Hippocampal formation (tissue), 2 donors: ENCODE results near the gene LENEP.

ENCODE experiments used
- DNase-seq, 2 donors: peaks; one replicate each; lab custom pipeline; 2025; lab: John Stamatoyannopoulos, UW

Gene LENEP

DNA sequence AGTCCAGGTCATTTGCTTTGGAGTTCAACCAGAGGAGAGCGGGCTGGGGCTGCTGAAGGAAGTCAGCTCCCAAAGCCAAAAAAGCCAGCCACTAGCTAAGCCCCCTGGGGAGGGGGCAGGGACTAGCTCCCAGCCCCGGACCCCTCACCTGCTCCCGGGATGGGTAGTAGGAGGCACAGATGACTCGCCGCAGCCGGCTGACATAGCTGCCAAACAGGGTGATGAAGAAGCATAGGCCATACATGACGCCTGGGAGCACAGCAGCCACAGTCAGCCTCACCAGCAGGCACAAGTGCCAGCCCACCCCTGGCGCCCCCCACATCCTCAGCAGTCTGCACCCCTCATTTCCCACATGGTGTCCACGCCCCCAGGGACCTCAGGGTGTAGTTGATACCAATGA is 32.8 kb downstream of the LENEP start:
- DNase-seq, result no peak

DNA sequence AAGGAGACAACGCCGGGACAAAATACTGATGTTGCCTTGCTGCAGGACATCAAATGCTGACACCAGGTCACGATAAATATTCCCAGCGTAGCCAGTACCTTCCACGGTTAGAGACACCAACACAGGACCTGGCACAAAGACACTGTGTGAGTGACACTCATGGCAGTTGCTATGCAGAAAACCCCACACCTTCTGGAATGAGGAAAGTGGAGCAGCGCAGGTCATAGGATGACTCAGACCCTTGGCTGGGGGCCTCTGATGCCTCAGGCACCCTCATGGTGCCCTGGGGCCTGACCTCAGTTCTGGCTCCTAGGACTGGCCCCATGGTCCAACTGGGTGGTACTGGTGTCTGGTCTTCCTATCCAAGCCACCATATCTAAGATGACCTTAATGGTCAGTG is 33.2 kb downstream of the LENEP start:
- DNase-seq, result no peak

DNA sequence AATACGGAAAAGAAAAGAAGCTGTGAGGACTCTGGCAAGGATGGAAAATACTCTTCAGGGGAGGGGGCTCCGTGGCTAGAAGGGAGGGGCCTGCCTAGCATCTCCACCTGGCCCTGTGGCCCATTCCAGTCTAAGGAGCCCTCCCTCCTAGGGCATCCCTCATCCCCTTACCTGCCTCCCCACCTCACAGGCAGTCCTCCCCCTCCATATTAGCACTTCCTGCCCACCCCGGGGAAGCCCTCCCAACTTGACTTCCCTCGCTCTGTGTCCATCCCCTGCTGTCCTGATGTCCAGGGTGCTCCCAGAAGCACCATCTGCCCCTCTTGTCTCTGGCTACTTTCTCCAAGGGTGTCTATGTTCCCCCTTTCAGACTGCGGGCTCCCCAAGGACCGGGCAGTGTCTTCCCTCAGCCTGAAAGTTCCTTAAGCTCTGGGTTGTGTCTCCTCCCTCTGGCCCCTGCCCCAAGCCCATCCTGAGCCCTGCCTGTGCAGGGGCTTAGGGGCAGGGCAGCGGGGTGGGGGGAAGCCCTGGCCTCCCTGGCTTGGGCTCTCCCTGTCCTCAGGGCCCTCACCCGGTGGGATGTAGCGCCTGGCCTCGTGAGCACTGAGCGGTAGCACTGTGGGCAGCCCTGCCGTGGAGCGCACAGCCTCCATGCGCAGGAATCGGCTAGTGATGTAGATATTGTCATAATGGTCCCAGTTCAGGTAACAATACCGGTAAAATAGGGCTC is 36.3 kb downstream of the LENEP start:
- DNase-seq, result no peak

DNA sequence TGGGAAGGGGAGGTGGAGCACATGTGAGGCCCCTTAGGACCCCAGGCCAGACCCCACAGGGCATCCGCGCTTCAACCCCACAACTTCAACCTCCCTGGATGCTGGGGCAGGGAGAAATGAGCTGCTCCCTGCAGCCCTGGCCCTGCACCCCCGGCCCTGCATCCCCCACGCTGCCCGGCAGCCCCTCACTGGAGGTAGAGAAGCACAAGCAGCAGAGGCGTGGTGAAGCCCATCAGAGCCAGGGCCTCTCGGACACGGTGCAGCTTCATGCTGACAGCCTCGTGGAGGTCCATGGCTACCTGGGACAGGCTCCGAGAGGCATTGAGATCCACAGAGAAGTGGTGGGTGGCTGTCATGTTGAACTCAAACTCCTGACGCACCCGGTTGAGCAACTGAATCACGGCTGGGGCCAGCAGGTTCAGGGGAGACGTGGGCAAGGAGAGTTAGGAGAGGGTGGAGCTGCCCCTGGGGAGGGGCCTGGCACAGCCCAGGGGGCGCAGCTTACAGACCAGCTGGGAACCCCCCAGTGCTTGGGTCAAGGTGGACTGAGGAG is 36.9 kb downstream of the LENEP start:
- no peak for DNase-seq

DNA sequence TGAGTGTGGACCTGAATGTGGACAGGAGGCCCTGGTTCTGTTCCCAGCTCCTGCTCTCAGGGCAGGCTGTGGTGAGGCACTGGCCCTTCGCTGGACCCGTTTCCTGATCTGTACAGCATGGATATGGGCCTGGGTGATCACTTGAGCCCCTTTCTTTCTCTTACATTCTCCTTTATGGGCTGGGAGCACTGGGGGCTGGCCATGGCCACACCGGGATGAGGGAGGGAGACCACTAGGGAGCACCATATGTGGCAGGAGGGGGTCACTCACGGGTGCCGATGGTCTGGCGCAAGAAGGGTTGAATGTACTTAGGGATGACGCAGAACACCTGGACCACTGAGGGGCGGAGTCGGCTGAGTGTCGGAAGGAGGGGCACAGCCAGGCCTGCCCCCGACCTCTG is 37.5 kb downstream of the LENEP start:
- no peak for DNase-seq

DNA sequence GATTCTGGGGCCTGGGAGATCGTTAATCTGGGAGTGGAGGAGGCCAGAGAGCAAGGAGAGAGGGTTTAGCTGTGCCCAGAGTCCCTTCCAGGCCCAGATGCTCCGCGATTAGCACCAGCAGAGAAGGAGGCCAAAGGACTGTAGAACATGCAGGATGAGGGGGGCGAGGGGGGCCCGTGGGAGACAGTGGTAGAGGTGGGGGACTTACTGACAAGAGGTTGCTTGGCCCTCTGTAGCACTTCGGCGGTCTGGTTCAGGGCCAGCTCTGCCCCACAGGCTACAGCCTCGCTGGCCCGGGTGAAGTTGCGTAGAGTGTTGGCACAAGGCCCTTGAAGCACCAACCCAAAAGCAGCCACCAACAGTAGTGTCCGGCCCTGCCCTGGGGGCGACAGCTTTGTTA is 39.5 kb downstream of the LENEP start:
- no peak for DNase-seq

DNA sequence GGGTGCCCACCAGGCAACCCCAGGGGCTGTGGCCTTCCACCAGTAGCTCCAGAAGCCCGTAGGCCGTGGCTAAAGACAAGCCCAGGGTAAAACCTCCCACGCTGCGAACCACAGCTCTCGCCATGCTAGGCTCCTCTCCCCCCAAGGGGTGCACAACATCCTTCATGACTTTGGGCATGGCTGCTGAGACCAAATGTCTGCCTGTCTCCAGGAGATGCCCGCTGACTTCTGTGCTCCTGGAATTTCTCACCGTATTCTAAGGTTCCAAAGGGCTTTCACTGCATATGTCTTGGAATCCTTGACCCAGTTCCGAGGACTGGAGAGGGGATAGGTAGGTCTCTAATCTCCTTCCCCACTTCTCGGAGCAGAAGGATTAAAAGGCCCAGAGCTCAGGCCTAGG is 40.1 kb downstream of the LENEP start, which contains the start of the genes DCST1 and DCST2:
DCST1 (plus strand) TSS at position 301 of the 400 bp plus-strand sequence. CDS start 213 bp downstream, outside the sequence.
DCST2 (minus strand) TSS at position 258 of the 400 bp plus-strand sequence; CDS start at position 178, 80 bp downstream.
- DNase-seq, result no peak

DNA sequence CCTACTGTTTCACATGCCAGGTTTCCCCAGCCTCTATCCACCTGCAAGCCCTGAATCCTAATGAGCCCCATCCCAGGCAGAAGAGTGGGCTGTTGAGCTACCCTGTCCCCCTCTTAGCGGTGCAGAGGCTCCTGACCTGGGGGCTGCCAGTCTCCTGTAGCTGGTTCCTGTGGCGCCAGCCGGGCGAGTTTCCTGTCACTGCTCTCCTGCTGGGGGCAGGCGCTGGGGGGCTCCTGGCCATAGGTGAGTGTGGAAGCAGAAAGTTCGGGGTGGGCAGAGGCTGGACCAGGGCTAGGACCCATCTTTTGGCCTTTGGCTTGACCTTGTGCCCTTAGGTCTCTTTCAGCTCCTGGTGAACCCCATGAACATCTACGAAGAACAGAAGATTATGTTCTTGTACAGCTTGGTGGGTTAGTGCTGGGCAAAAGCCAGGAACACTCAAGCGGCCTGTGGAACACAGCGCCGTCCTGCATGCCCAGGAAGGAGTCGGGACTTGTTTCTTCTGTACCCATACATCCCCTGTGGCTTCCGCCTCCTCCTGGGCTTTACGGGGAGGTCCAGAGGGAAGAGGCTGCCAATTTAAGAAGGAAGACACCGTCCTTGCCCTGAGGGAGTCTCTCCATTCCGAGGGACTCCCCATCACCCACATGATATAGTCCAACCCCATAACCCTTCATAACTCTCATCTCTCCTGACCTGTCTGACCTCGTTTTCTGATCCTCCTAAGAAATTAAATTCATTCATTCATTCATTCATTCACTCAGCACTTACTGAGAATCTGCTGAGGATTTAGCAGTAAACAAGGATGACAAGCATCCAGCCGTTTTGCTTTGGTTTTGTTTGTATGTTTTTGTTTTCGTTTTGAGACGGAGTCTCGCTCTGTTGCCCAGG is 41.2 kb downstream of the LENEP start:
- DNase-seq, result no peak

DNA sequence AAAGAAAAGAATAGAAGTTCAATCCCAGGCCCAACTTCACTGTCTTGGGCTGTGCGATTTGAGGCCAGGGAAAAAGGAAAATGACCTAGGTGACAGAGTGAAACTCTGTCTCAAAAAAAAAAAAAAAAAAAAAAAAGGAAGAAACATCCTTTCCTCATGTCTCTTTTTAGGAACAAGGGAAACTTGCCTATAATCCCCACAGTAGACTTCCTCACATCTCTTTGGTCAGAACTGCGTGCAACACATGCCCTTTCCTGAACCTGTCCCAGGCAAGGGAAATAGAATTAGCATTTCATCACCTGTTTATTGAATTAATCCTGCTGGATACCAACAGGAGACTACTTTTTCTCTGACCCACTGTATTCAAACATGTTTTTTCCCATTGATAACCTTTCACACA is 42.5 kb downstream of the LENEP start:
- DNase-seq, result no peak

DNA sequence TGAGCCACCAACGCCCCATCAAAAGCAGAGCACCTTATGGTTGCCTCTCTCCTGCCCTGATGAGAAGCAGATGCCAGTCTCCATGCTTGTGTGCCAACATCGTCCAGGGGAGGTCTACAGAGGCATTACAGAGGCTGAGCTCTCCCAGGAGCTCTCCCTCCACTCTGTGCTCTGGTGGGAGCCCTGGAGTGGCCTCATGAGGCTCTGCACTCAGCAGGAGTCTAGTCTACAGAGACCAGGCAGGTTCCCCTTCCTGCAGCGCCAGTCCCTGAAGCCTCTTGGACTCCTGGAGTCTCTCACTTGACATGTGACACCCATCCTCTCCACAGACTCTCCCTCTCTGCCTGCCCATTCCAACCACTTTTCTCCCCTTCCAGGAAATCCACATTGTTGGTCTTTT is 43.7 kb downstream of the LENEP start:
- no peak for DNase-seq

DNA sequence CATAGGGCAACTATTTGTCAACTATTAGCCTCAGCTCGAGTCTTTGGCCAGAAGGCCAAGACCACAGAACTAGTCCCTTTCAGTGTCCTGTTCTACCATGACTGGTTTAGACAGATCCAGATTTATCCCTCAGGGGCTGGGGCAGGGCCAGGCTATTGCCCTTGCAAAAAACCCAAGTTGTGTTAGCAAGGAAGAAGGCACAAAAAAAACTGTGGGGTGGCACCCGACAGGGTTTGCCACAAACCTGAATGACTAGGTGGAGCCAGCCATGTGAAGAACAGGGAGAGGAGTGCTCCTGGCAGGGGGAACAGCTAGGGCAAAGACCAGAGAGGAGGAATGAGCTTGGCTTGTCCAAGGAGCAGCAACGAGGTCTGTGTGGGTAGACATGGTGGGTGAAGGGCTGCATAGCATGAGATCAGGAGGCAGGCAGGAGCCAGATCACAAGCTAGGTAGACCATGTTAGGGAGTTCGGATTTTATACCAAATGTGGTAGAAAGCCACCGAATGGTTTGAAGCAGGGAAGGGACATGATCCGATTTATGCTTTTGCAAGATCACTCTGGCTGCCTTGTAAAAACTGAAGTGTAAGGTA is 44.6 kb downstream of the LENEP start:
- no peak for DNase-seq

DNA sequence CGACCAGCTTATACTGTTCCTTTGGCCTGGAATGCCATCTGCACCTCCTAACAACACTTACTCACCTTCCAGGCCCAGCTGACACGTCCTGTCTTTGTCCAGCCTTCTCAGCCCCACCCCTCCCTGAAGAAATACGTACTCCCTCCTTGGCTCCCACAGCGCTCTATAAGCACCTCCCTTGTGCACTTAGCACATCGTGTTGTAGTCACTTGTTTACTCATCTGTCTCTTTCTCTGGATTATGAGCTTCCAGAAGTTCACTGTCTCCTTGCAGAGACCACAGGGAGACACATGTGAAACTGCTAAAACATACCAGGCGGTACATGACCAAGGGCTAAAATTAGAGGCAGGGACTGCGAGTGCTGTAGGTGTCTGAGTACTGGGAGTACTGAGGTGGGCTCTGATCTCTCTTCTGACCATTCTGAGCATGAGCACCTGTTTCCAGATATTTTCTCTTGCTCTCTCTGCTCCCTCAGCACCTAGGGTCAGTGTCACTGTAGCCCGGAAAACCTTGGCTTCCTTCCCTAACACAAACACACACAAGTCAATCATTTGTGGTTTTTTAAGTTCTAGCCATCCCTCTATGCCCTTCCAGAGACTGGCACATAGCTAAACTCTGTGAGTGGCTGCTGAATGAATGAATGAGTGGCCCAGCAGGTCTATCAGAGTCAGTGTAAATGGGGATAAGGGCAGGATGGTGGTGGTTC is 45.4 kb downstream of the LENEP start:
- DNase-seq, result no peak

DNA sequence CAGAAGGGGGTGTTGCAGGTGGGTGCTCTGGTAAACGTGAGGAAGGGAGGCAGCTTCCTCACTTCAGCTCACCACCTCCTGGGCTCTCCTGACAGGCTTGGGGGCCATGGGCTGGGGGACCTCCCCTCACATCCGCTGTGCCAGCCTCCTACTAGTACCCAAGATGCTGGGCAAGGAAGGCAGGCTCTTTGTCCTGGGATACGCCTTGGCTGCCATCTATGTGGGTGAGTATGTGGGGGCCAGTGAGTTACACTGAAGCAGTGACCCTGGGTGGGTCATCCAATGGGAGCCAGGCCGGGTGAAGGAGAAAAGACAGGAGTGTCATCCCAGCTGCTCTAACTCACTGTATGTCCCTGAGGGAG is 45.9 kb downstream of the LENEP start:
- DNase-seq, result no peak

DNA sequence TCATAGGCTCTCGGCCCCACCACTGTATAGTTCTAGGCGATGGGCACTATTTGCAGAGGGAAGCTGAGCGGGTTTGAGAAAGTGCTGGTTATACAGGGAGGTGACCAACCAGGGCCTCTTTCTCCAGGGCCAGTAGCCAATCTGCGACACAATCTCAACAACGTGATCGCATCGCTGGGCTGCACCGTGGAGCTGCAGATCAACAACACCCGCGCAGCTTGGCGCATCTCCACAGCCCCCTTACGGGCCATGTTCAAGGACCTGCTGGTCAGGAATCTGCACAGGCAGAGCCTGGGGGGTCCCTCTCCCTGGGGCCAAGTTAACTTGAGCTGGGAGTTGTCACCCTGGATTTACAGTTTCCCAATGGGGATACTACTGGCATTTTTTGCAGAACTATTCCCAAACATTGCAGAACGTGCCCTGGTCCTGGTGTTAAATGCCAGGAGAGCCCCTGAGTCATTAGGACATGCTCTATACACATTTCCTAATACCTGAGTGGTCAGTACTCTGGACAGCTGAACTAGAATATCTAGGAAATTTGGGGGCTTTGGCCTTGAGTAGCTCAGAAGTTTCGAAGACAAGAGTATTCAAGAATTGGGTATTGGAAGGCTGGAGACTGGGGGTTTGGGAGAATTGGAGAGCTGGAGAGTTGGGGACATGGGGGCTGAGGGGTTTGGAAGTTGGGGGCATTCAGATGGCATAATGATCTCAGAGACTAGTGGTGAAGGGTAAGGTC is 47.1 kb downstream of the LENEP start:
- no peak for DNase-seq

DNA sequence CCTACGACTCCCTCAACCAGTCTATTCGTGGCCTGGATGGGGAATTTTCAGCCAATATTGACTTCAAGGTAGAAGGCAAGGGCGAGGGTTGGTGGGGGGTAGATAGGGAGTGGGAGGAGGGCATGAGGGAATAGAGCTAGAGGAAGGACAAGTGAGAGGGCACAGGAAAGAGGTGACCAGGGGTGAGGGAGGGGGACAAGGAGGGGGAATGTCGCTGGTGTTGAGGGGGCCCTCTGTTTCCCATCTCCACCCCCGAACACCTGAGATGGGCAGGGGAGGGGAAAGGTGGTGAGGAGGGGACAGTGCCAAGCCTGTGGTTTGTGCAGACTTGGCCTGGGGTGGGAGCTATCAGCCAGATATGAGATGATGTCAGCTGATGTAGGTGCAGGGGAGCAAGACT is 49.4 kb downstream of the LENEP start:
- no peak for DNase-seq

DNA sequence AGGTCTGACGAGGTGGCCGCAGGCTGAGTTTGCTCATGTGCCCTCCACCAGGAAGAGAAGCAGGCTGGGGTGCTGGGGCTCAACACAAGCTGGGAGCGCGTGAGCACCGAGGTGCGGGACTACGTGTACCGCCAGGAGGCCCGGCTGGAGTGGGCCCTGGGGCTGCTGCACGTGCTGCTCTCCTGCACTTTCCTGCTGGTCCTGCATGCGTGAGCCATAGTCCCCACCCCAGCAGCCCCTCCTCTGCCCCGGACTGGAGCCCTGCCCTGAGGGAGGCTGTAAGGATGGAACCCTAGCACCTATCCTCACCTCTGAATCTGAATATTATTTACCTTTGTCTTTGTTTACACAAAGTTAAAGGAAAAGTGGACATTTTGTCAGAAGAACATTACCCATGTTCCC is 49.9 kb downstream of the LENEP start:
- no peak for DNase-seq

DNA sequence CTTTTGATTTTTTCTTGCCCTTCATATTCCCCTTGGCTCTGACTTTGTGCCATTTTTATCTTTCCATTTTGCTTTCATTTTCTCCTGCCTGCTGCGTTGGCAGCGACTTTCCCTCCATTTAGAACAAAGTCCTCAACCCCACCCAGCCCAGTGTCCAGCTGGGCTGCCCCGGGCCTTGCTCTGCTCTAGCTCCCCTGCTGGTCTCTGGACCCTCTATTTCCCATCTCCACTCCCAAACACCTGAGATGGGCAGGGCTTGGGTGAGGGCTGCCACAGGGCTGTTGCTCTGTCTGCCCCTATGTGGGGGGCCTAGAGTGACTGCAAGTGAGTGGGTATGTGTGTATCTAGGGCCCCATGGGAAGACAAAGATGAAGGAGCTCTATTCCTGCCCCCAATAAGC is 50.4 kb downstream of the LENEP start:
- no peak for DNase-seq
